ENCODE results near the gene ADORA1. TPM values are rescaled to one million over a fixed set of nuclear protein-coding genes. Genes with fewer than 3 reads are reported as not detected.

Gene ADORA1
- total RNA-seq, 3 donors from 2014 or later (not counting 1 experiment from before 2014, with no cell fraction given) = not detected

DNA sequence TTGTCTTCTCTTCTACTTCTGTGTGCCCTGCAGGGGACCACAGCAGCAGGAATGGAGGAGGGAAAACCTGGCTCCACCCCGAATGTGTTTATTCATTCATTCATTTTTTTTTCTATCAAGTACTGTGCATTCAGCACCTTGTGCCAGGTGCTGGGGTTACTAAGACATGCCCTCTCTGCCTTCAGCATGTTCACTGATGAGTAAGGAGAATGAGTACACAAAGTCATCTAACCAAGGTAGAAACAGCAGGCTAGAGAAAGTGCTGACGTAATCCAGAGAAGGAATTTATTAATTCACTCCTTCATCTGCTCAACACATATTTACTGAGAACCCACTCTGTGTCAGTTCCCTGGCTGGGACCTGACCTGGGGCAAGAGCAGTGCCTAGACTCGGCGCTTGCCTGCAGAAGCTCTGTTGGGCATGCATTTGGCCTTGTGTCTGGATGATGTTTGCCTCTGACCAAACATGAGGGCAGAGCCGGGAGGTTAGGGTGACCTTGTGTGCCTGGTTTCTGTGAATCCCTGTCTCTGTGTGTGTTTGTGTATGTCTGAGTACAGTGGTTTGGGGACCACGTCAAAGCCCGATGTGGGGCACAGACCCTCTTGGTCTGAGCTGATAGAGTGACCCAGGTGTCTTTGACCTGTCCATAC is 38.4 kb upstream of the ADORA1 start:
- H3K36me3 Mint-ChIP-seq = no peaks in the 10 kb centered on the region
- intact Hi-C loops (cut with micrococcal nuclease) = no loop called here
- no peak overlapping the region for H3K27ac Mint-ChIP-seq
- H3K9me3 ChIP-seq (ENCODE audit: control insufficient read depth, insufficient read depth, low read length) = peaks cover 3% of the 10 kb centered on the region
- H3K4me1 ChIP-seq (ENCODE audit: control insufficient read depth, insufficient read depth, low read length) = no peaks in the 10 kb centered on the region
- H3K4me1 Mint-ChIP-seq = no peaks in the 10 kb centered on the region
- WGBS (ENCODE audit: insufficient coverage) = 86% methylated on average over 7 of the region's 7 CpGs
- ATAC-seq (no peak), DNase-seq (no peak)
- H3K27ac ChIP-seq (ENCODE audit: low read length) = no peak overlapping the region
- no peak overlapping the region for H3K4me3 Mint-ChIP-seq
- no peaks in the 10 kb centered on the region for H3K36me3 ChIP-seq (ENCODE audit: control insufficient read depth, insufficient read depth, low read length)
- H3K4me3 ChIP-seq (ENCODE audit: low read length) = no peak overlapping the region
- peaks cover 15 to 18% of the 10 kb centered on the region in 2 donors for H3K27me3 Mint-ChIP-seq (ENCODE audit: low read depth in 2 of 2)
- no peaks in the 10 kb centered on the region for H3K27me3 ChIP-seq (ENCODE audit: control insufficient read depth, insufficient read depth, low read length)
- TF ChIP-seq, protein P1, sequence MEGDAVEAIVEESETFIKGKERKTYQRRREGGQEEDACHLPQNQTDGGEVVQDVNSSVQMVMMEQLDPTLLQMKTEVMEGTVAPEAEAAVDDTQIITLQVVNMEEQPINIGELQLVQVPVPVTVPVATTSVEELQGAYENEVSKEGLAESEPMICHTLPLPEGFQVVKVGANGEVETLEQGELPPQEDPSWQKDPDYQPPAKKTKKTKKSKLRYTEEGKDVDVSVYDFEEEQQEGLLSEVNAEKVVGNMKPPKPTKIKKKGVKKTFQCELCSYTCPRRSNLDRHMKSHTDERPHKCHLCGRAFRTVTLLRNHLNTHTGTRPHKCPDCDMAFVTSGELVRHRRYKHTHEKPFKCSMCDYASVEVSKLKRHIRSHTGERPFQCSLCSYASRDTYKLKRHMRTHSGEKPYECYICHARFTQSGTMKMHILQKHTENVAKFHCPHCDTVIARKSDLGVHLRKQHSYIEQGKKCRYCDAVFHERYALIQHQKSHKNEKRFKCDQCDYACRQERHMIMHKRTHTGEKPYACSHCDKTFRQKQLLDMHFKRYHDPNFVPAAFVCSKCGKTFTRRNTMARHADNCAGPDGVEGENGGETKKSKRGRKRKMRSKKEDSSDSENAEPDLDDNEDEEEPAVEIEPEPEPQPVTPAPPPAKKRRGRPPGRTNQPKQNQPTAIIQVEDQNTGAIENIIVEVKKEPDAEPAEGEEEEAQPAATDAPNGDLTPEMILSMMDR (IDR thresholded peaks at IDR 0.05) = no peak
- no peaks in the 10 kb centered on the region for H3K9me3 Mint-ChIP-seq

- Histone ChIP-seq H3K27me3 (ENCODE audit: control insufficient read depth, insufficient read depth, low read length) (no peaks in the 10 kb centered on the region), H3K36me3 (ENCODE audit: control insufficient read depth, insufficient read depth, low read length) (no peaks in the 10 kb centered on the region), H3K4me1 (ENCODE audit: control insufficient read depth, insufficient read depth, low read length) (no peaks in the 10 kb centered on the region), H3K9me3 (ENCODE audit: control insufficient read depth, insufficient read depth, low read length) (peaks cover 8% of the 10 kb centered on the region), H3K4me3 (ENCODE audit: low read length) (no peak overlapping the region), H3K27ac (ENCODE audit: low read length) (no peak overlapping the region)
- no peak for DNase-seq
- ATAC-seq = no peak
- Mint-ChIP-seq H3K36me3 (peaks cover 4% of the 10 kb centered on the region), H3K27me3 (ENCODE audit: low read depth in 2 of 2) (peaks cover 18 to 23% of the 10 kb centered on the region in 2 donors), H3K4me1 (no peaks in the 10 kb centered on the region), H3K4me3 (no peak overlapping the region), H3K9me3 (peaks cover 3 to 4% of the 10 kb centered on the region in 2 donors), H3K27ac (no peak overlapping the region)
- TF ChIP-seq, protein P1 (IDR thresholded peaks at IDR 0.05) = no peak
- intact Hi-C loops (cut with micrococcal nuclease) = no loop called here
- 81% methylated on average over 7 of the region's 7 CpGs for WGBS (ENCODE audit: insufficient coverage)
Observed at GRCh38 chr1:203089651-203090045, 37.9 kb upstream of the ADORA1 start.

GRCh38 chr1:203090421-203091198 is 36.9 kb upstream of the ADORA1 start:
- Histone ChIP-seq H3K36me3 (ENCODE audit: control insufficient read depth, insufficient read depth, low read length) (no peaks in the 10 kb centered on the region), H3K27ac (ENCODE audit: low read length) (no peak overlapping the region), H3K27me3 (ENCODE audit: control insufficient read depth, insufficient read depth, low read length) (no peaks in the 10 kb centered on the region), H3K4me3 (ENCODE audit: low read length) (no peak overlapping the region), H3K4me1 (ENCODE audit: control insufficient read depth, insufficient read depth, low read length) (no peaks in the 10 kb centered on the region), H3K9me3 (ENCODE audit: control insufficient read depth, insufficient read depth, low read length) (peaks cover 8% of the 10 kb centered on the region)
- no peak for ATAC-seq
- H3K27ac Mint-ChIP-seq = no peak overlapping the region
- no peak overlapping the region for H3K4me3 Mint-ChIP-seq
- DNase-seq = no peak
- H3K36me3 Mint-ChIP-seq = peaks cover 14% of the 10 kb centered on the region
- intact Hi-C loops (cut with micrococcal nuclease) = no loop called here
- 77% methylated on average over 6 of the region's 6 CpGs for WGBS (ENCODE audit: insufficient coverage)
- peaks cover 11 to 14% of the 10 kb centered on the region in 2 donors for H3K9me3 Mint-ChIP-seq
- TF ChIP-seq, protein P1 (IDR thresholded peaks at IDR 0.05) = no peak
- H3K4me1 Mint-ChIP-seq = no peaks in the 10 kb centered on the region
- peaks cover 26 to 33% of the 10 kb centered on the region in 2 donors for H3K27me3 Mint-ChIP-seq (ENCODE audit: low read depth in 2 of 2)
